SK-MEL-5 (cell line): ENCODE results near the gene HLA-F. TPM values are rescaled to one million over a fixed set of nuclear protein-coding genes. Genes with fewer than 3 reads are reported as not detected.

ENCODE experiments used
- DNase-seq: peaks from one replicate; pipeline ENCODE4 v3.0.0-alpha.2; 2016; ENCODE audit warnings: low read depth, low spot score
- in situ Hi-C: cut with HindIII; loops from 2 replicates; pipeline ENCODE4 v1.10.0; 2016; ENCODE audit warnings: low sequenced_read_pairs, high pct_unique_total_duplicates, low pct_unique_long_range_greater_than_20kb
- polyA plus RNA-seq, 2 experiments: library from polyadenylated mRNA; depleted of rRNA; stranded (reverse); fragments of >200 nt; gene quantifications; 2 replicates each; pipeline ENCODE4 v1.2.3, GENCODE V29; 2015
- total RNA-seq: library from RNA; depleted of rRNA; stranded (reverse); fragments of >200 nt; shearing (Covaris generic); gene quantifications from 2 replicates; pipeline ENCODE4 v1.2.3, GENCODE V29; 2014; rRNA removed

The HLA-F gene
- total RNA-seq, result 28.0 and 30.4 TPM in 2 replicates
- 28.4 and 31.7 TPM in 2 replicates for polyA plus RNA-seq (2015; cell fraction: cytosol; rRNA removed)
- polyA plus RNA-seq (2015; cell fraction: nucleus; rRNA removed), result 111 and 143 TPM in 2 replicates

- in situ Hi-C loops, result no loop called here
- DNase-seq, result peak; percentile 93
Measured at GRCh38 chr6:29723262-29723665, at the start of gene HLA-F. Gene HLA-F, plus strand, starts transcription at chr6:29723434. Its CDS starts 30 bp downstream, at chr6:29723464.

DNA sequence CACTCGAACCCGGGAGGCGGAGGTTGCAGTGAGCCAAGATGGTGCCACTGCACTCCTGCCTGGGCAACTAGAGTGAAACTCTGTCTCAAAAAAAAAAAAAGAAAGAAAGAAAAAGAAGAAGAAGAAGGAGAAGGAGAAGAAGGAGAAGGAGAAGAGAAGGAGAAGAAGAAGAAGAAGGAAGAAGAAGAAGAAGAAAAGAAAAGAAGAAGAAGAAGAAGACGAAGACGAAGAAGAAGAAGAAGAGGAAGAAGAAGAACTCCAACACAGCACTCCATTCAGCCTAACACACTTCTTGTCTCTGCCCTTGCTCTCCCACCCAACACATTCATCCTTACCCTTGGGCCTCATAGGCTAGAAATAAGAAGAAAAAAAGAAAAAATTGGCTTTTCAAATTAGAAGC is 49.2 kb upstream of the HLA-F start:
- DNase-seq, result no peak
- in situ Hi-C loops, result no loop called here

GRCh38 chr6:29675561-29675960 is 47.7 kb upstream of the HLA-F start:
- no peak for DNase-seq
- in situ Hi-C loops, result no loop called here

DNA sequence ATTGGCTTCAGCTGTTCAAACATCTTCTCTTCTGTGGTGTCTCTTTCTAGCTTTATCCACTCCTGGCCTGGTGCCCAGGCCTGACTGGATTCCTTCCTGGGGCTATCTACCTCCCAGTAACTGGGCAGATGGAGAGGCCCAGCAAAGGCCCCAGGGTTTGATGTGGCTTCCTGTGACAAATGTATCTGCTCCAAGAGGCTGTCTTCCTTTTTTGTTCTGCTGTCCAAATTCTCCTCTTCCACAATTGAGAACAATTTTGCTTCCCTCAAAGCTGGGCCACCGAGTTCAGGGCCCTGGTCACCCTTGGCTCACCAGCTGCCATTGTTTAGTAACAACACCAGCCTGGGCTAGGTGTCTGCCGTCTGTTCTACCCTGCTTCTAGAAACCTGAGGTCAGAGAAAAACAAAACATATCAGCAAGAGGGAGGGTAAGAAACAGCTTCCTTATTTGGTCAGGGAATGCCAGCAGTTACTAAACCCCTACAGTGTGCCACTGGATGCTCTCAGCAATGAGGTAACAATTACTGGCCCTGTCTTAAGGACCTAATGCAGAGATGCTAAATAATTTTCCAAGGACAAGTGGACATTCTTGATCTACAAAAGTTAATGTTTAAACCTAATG is 46.1 kb upstream of the HLA-F start:
- in situ Hi-C loops, result no loop called here
- DNase-seq, result no peak

GRCh38 chr6:29678114-29678513 is 45.1 kb upstream of the HLA-F start:
- DNase-seq, result no peak
- in situ Hi-C loops, result no loop called here

DNA sequence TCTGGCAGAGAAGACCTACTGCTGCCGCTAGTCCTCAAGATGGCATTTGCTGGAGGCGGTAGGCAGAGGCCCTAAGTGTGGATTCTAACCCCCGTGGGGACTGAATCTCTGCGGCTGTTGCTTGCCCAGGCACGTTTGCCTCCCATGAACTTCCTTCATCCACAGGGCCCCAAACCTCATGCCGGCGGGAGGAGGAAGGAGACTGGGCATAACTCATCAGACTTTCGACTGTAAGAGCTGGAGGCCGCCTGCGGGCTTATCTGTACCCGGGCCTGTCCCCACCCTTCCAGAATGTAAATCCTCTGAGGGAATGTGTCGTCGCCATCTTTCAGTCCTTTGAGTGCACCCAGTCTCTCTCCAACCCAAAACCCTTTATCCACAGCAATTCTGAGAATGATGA is 43.3 kb upstream of the HLA-F start:
- in situ Hi-C loops, result no loop called here

GRCh38 chr6:29680416-29680815 is 42.8 kb upstream of the HLA-F start:
- DNase-seq, result no peak
- in situ Hi-C loops, result no loop called here

More for the DNA sequence above, 43.3 kb upstream of the HLA-F start:
- no peak for DNase-seq

- no peak for DNase-seq
- in situ Hi-C loops, result no loop called here
Measured at GRCh38 chr6:29680904-29681303, 42.3 kb upstream of the HLA-F start, which contains the start of gene ZFP57. Gene ZFP57, minus strand, starts transcription at chr6:29681152. Its CDS starts 4,149 bp downstream, at chr6:29677003.

GRCh38 chr6:29681811-29682210 is 41.4 kb upstream of the HLA-F start:
- in situ Hi-C loops, result no loop called here
- no peak for DNase-seq

GRCh38 chr6:29685718-29686326 is 37.4 kb upstream of the HLA-F start:
- DNase-seq, result peak; percentile 45
- in situ Hi-C loops, result no loop called here

GRCh38 chr6:29694637-29695036 is 28.6 kb upstream of the HLA-F start:
- in situ Hi-C loops, result no loop called here
- DNase-seq, result no peak

GRCh38 chr6:29696147-29697125 is 26.8 kb upstream of the HLA-F start:
- DNase-seq, result peak; percentile 66
- in situ Hi-C loops, result no loop called here

DNA sequence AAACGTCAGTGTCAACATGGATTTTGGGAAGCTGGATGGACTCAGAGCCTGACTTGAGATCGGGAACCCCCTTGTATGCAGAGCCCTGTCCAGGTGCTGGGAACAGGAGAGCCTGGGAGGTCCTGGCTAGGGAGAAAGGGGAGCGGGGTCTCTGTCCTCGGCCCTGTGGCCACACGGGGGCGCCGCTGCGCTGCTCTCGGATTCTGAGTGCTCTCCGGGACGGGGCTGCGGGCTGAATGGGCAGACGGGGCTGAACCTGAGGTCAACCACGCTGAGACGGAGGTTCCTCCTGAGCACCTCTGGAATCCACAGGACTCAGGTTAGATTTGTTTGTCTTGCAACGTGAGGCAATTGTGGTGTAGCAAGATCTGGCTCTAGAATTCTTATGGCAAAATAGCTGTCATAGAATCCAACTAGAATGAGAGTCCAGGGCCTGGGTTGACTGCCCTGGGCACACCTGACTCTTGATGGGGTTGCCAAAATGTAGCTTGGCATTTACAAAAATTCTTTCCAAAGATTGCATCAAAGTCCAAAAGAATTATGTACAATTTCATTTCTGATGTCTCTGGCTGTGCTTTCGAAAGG is 20.6 kb upstream of the HLA-F start:
- peak; percentile 65 for DNase-seq
- in situ Hi-C loops, result no loop called here

GRCh38 chr6:29705389-29706231 is 17.6 kb upstream of the HLA-F start:
- in situ Hi-C loops, result no loop called here
- peak; percentile 70 for DNase-seq

- DNase-seq, result no peak
- in situ Hi-C loops, result no loop called here
Measured at GRCh38 chr6:29708432-29709179, 14.6 kb upstream of the HLA-F start.

DNA sequence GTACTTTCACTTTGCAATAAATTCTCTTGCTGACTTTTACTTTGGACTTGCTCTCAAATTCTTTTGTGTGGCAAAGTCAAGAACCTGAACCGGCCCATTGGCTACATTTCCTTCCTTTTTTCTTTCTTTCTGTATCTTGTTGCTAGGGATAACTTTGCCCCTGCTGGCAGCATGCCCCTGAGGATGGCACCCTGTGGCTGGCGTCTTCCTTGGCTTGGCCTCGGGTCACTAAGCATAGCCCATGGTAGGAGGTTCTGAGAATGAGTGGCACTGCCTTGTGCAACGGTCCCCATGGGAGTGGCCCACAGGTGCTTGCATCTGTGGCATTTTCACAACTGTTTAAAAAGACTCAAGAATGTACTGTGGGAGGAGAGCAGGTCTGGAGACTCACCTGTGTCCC is 14.0 kb upstream of the HLA-F start:
- in situ Hi-C loops, result no loop called here
- DNase-seq, result no peak
